GM23338 (cell line): ENCODE data around the gene ABCA13. TPM values are rescaled to one million over a fixed set of nuclear protein-coding genes. Genes with fewer than 3 reads are reported as not detected.

ENCODE experiments used
- ATAC-seq: fragments of 200-7000 bp; cut with Tn5 transposase; 3 replicates; pipeline ENCODE4 v1.9.1; 2020
- DNase-seq: peaks from one replicate; pipeline ENCODE4 v3.0.0-alpha.2; 2015; ENCODE audit warnings: low spot score
- H2AFZ ChIP-seq: fragments of 200-600 bp; sonication (generic); 2 replicates; pipeline ENCODE4 v1.8.0; 2016; ENCODE audit warnings: antibody characterized with exemption, mild to moderate bottlenecking, moderate library complexity
- H3F3A ChIP-seq: fragments of 200-600 bp; sonication (generic); replicated peaks from 2 replicates; pipeline ENCODE4 v1.8.0; 2017; ENCODE audit warnings: antibody characterized with exemption, mixed run types, low read depth
- H3K27ac ChIP-seq: fragments of 200-600 bp; sonication (generic); 2 replicates; pipeline ENCODE4 v1.6.1; 2016; ENCODE audit warnings: low read depth
- H3K27me3 ChIP-seq: fragments of 200-600 bp; sonication (generic); 2 replicates; pipeline ENCODE4 v1.8.0; 2016; ENCODE audit warnings: mild to moderate bottlenecking, mixed run types, moderate library complexity; ENCODE audit not compliant: insufficient read depth
- H3K36me3 ChIP-seq: fragments of 200-600 bp; sonication (generic); 2 replicates; pipeline ENCODE4 v1.8.0; 2016; ENCODE audit warnings: mild to moderate bottlenecking; ENCODE audit not compliant: insufficient read depth
- H3K4me1 ChIP-seq: fragments of 200-600 bp; sonication (generic); 2 replicates; pipeline ENCODE4 v1.8.0; 2016; ENCODE audit warnings: mild to moderate bottlenecking, moderate library complexity; ENCODE audit not compliant: insufficient read depth
- H3K4me2 ChIP-seq: fragments of 200-600 bp; sonication (generic); 2 replicates; pipeline ENCODE4 v1.7.1; 2017; ENCODE audit warnings: mixed run types
- H3K4me3 ChIP-seq: fragments of 200-600 bp; sonication (generic); 2 replicates; pipeline ENCODE4 v1.6.1; 2016; ENCODE audit warnings: mixed run types
- H3K79me2 ChIP-seq: fragments of 200-600 bp; sonication (generic); replicated peaks from 2 replicates; pipeline ENCODE4 v1.8.0; 2017; ENCODE audit warnings: mild to moderate bottlenecking; ENCODE audit not compliant: insufficient read depth
- H3K9me2 ChIP-seq: fragments of 200-600 bp; sonication (generic); 2 replicates; pipeline ENCODE4 v1.8.0; 2017; ENCODE audit not compliant: insufficient read depth
- H4K20me1 ChIP-seq: fragments of 200-600 bp; sonication (generic); replicated peaks from 2 replicates; pipeline ENCODE4 v1.8.0; 2017; ENCODE audit warnings: mild to moderate bottlenecking; ENCODE audit not compliant: insufficient read depth
- H3K27ac Mint-ChIP-seq: 2 replicates; pipeline ENCODE4 v1.8.0; 2020; ENCODE audit warnings: inconsistent platforms, mild to moderate bottlenecking, moderate library complexity, mixed read lengths
- H3K27me3 Mint-ChIP-seq: 3 replicates; pipeline ENCODE4 v1.8.0; 2022; ENCODE audit warnings: low read depth, mild to moderate bottlenecking, moderate library complexity, mixed read lengths, inconsistent platforms; ENCODE audit not compliant: insufficient read depth, poor library complexity
- H3K36me3 Mint-ChIP-seq: 3 replicates; pipeline ENCODE4 v1.8.0; 2021; ENCODE audit warnings: low read depth, mild to moderate bottlenecking, inconsistent platforms, moderate library complexity, mixed read lengths
- H3K4me1 Mint-ChIP-seq: 3 replicates; pipeline ENCODE4 v1.8.0; 2020; ENCODE audit warnings: mild to moderate bottlenecking, inconsistent platforms, mixed read lengths
- H3K4me3 Mint-ChIP-seq: 3 replicates; pipeline ENCODE4 v1.8.0; 2021; ENCODE audit warnings: moderate library complexity, mild to moderate bottlenecking, inconsistent platforms, mixed read lengths
- H3K9me3 Mint-ChIP-seq: 3 replicates; pipeline ENCODE4 v1.8.0; 2020; ENCODE audit warnings: moderate library complexity, mild to moderate bottlenecking, inconsistent platforms, mixed read lengths
- CREB1 ChIP-seq: fragments of 250-450 bp; sonication (Bioruptor Pico); IDR thresholded peaks from 2 replicates; pipeline ENCODE4 v1.5.0; 2020; ENCODE audit warnings: low read depth, mild to moderate bottlenecking, moderate library complexity
- CTCF ChIP-seq, 2 experiments: fragments of 200-600 bp in 1 of 2; sonication (generic) in 1 of 2; conservative IDR thresholded peaks; 2 replicates each; pipeline versions ENCODE4 v1.5.1 to v1.6.1; 2016 to 2017; ENCODE audit warnings: antibody characterized with exemption in 2 of 2, low read depth in 2 of 2, mild to moderate bottlenecking in 2 of 2, moderate library complexity in 1 of 2
- NANOG ChIP-seq: IDR thresholded peaks from 2 replicates; pipeline ENCODE4 v1.6.1; 2016; ENCODE audit warnings: antibody characterized with exemption, borderline replicate concordance
- STAT1 ChIP-seq: IDR thresholded peaks from one replicate; pipeline ENCODE4 v1.6.1; 2016; ENCODE audit warnings: antibody characterized with exemption; ENCODE audit not compliant: unreplicated experiment
- ZNF331 ChIP-seq: fragments of 250-450 bp; sonication (Bioruptor Pico); IDR thresholded peaks from 2 replicates; pipeline ENCODE4 v1.5.0; 2020; ENCODE audit warnings: low read depth, mild to moderate bottlenecking, moderate library complexity
- ZNF462 ChIP-seq: fragments of 250-450 bp; sonication (Bioruptor Pico); IDR thresholded peaks from 2 replicates; pipeline ENCODE4 v1.5.0; 2020; ENCODE audit warnings: mild to moderate bottlenecking, moderate library complexity
- polyA plus RNA-seq: library from polyadenylated mRNA; unstranded; fragments of >200 nt; fragmentation: Nextera tagmentation; extraction: Ambion mirVana; gene quantifications from 2 replicates; pipeline ENCODE4 v1.2.1, GENCODE V29; 2016
- total RNA-seq: library from RNA; depleted of rRNA; stranded (reverse); fragments of >200 nt; shearing (Covaris generic); gene quantifications from 2 replicates; pipeline ENCODE4 v1.2.3, GENCODE V29; 2014

ABCA13 gene
- total and polyA plus RNA-seq, 2 experiments from 2014 or later: 0.21 TPM; not detected in 1

- no peaks in the 10 kb centered on the region for H3K36me3 Mint-ChIP-seq
- H3K4me3 Mint-ChIP-seq: no peak overlapping the region
- no peaks in the 10 kb centered on the region; the same call in 2 of the 3 replicates for H3K9me3 Mint-ChIP-seq
- ATAC-seq: no peak
- H3K9me2 ChIP-seq: no peaks in the 10 kb centered on the region
- H3K4me1 Mint-ChIP-seq: no peaks in the 10 kb centered on the region
- H3K4me2 ChIP-seq: no peak overlapping the region
- no peak overlapping the region for H3K4me3 ChIP-seq
- no peak overlapping the region for H3K27ac ChIP-seq
- no peaks in the 10 kb centered on the region for H3K79me2 ChIP-seq
- no peaks in the 10 kb centered on the region for H4K20me1 ChIP-seq
- H2AFZ ChIP-seq: no peak overlapping the region
- no peak overlapping the region for H3K27ac Mint-ChIP-seq
- no peaks in the 10 kb centered on the region for H3K36me3 ChIP-seq
- H3K27me3 ChIP-seq: no peaks in the 10 kb centered on the region
- no peaks in the 10 kb centered on the region for H3K4me1 ChIP-seq
- no peak for DNase-seq
- TF ChIP-seq STAT1 (no peak), CTCF (conservative IDR thresholded peaks at IDR 0.05; ENCODE audit: low read depth in 2 of 2) (no peak), ZNF331 (CRISPR knock-in tag) (no peak), CREB1 (CRISPR knock-in tag) (no peak), ZNF462 (CRISPR knock-in tag) (no peak), NANOG (no peak)
- H3F3A ChIP-seq: no peaks in the 10 kb centered on the region
- H3K27me3 Mint-ChIP-seq: no peaks in the 10 kb centered on the region
Measured at GRCh38 chr7:48497521-48497920, 326.3 kb downstream of the ABCA13 start.
